ENCODE results near the gene ZFYVE26.
"Not testable (repeated sequence)": the region's sequence is repeated elsewhere in the genome, so short reads cannot be mapped to it uniquely, and the experiment has no call there.

- TF ChIP-seq, protein P1, sequence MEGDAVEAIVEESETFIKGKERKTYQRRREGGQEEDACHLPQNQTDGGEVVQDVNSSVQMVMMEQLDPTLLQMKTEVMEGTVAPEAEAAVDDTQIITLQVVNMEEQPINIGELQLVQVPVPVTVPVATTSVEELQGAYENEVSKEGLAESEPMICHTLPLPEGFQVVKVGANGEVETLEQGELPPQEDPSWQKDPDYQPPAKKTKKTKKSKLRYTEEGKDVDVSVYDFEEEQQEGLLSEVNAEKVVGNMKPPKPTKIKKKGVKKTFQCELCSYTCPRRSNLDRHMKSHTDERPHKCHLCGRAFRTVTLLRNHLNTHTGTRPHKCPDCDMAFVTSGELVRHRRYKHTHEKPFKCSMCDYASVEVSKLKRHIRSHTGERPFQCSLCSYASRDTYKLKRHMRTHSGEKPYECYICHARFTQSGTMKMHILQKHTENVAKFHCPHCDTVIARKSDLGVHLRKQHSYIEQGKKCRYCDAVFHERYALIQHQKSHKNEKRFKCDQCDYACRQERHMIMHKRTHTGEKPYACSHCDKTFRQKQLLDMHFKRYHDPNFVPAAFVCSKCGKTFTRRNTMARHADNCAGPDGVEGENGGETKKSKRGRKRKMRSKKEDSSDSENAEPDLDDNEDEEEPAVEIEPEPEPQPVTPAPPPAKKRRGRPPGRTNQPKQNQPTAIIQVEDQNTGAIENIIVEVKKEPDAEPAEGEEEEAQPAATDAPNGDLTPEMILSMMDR (IDR thresholded peaks at IDR 0.05) = not testable (repeated sequence)
- TF ChIP-seq JUN (IDR thresholded peaks at IDR 0.05); RAD21 (conservative IDR thresholded peaks at IDR 0.05 in 1 of 2, IDR thresholded peaks at IDR 0.05 in 1 of 2); POLR2A (IDR thresholded peaks at IDR 0.05; ENCODE audit: low read length); EP300 (IDR thresholded peaks at IDR 0.05); MAZ (IDR thresholded peaks at IDR 0.05; ENCODE audit: borderline replicate concordance, low read depth, low read length); CBX2 (IDR thresholded peaks at IDR 0.05; ENCODE audit: borderline replicate concordance, low read depth); CHD2 (IDR thresholded peaks at IDR 0.05; ENCODE audit: low read length, partially characterized antibody); MAX (IDR thresholded peaks at IDR 0.05); SMC3 (IDR thresholded peaks at IDR 0.05); HOXB5 (CRISPR knock-in tag; IDR thresholded peaks at IDR 0.05); NR3C1 (IDR thresholded peaks at IDR 0.05); USF2 (IDR thresholded peaks at IDR 0.05): not testable (repeated sequence)
Measured at GRCh38 chr14:67719385-67719784, 97.0 kb downstream of the ZFYVE26 start.

Data from A549 (cell line).